HG03064 (cell line): ENCODE measurements around the gene ADD2.
"Not testable (repeated sequence)": the region's sequence is repeated elsewhere in the genome, so short reads cannot be mapped to it uniquely, and the experiment has no call there.

ENCODE experiments used
- ATAC-seq: cut with Tn5 transposase; IDR thresholded peaks from one replicate; pipeline ENCODE4 v1.9.1; 2021; ENCODE audit warnings: low read depth; ENCODE audit not compliant: unreplicated experiment

ADD2 gene

DNA sequence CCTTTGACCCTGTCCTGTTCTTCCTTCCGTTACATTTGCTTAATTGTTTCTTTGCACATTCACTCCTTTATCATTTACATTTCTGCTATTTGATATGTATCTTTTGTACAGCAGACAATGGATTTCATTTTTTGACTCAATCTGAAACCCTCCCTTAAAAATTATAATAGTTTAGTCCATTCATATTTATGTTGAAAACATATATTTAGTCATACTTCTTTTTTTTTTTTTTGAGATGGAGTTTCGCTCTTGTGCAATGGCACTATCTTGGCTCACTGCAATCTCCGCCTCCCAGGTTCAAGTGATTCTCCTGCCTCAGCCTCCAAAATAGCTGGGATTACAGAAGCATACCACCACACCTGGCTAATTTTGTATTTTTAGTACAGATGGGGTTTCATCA, 119.0 kb downstream of the ADD2 start:
- no peak for ATAC-seq

DNA sequence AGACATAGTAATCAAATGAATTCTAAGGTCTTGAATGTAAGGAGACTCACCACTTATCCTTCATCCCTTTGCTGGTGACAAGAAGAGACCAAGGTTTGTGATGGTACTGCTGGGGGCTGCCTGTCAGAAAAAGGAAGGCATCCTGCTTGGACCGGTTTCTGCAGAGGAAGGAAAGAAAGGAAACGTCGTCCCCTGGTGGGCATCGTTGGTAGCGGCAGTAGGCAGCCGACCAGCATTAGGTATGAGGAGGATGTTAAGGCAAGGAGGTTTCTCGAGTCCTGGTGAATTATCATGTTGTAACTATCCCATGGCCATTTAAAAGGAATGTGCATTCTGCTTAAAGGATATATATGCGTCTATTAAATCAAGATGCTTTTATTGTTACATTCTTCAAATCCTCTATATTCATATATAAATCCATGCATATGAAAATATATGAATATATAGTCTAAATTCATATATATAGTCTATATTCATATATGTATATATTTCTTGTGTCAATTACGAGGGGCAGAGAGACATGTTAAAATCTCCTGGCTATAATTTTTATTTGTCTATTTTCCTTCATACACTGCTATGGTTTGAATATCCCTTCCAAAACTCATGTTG, 120.0 kb downstream of the ADD2 start:
- ATAC-seq: no peak

DNA sequence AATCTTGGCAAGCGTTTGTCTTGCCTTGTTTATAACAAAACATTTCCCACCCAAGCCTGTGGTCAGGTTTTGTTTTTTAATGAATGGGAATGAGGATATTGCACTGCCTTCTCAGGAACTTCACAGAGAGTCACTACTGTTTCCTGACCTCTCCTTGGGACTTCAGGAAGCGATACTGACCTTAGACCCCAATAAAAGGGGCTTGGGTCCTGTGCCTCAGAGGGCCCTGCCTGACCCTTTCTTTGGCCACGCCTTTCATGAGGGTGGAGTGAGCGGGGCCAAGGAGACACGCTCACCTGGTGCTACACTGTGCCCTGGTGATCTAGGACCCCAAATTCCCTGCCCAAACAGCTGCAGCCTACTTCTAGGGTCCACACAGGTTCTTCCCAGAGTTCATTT, 121.6 kb downstream of the ADD2 start:
- ATAC-seq: no peak

DNA sequence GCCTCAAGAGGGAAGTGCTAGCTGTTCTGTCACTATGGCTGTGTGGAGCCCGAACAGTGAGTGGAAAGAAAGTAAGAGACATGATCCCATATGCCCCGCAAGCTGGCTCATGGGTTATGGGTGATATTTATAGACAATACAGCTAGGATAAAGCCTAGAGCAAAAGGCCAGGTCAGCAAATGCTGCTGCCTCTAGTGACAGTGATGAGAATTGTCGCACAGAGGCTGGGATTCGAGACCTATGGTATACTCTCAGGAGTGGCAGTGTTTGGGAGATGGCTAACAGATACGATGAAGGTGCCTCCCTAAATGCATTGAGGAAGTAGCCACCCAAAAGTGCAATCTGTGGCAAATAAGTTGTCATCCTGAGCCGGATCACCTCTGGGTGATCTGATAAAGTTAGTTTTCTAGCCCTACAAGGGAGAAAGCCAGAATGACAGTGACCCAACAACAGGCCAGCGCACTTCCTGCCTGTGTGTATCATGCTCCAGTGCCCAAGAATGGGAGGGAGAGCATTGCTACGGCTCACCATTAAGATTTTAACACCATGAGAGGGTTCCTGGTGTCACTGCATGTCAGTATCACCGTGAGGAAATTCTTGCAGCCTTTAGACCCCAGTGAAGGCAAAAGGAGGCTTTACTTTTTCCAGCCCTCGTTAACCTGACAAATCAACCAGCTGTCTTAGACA, 122.1 kb downstream of the ADD2 start:
- ATAC-seq: no peak

DNA sequence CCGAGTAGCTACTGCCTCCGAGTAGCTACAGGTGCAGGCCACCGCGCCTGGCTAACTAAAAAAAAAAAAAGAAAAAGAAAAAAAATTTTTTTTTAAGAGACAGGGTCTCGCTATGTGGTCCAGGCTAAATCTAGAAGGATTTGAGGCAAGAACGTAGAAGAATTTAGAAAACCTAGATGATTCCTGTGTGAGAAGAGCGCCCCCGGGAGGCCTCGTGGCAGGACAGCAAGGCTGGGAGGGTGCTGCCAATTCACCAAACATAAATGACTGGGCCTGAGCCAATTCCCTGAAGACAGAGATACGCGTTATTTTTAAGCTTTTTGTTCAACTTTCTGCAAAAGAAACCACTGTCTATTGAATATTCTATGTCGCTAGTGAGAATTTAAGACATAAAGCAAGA, 124.3 kb downstream of the ADD2 start:
- ATAC-seq: no peak

DNA sequence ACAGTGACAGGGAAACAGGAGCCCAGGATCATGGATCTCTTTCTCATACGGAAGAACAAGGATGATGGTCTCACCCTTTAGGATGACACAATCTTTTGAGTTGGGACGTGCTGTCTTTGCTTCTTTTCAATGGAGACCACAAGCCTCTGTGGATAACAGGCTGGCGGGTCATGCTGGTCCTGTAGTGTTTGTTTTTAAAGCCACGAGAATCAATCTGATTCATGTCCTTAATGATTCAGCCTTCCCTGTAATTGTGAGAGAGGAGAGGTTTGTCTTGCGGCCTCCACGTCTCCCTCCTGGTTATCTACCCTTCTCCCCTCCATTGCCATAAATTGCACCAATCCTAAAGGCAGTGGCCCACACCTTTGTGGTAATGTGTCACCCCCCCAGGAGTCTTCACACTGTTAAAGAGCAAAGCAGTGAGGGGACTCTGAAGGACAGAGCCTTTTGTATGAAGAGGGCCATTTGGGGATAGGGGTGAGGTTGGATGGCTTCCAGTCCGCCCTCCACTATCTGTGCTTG, 126.7 kb downstream of the ADD2 start:
- no peak for ATAC-seq

DNA sequence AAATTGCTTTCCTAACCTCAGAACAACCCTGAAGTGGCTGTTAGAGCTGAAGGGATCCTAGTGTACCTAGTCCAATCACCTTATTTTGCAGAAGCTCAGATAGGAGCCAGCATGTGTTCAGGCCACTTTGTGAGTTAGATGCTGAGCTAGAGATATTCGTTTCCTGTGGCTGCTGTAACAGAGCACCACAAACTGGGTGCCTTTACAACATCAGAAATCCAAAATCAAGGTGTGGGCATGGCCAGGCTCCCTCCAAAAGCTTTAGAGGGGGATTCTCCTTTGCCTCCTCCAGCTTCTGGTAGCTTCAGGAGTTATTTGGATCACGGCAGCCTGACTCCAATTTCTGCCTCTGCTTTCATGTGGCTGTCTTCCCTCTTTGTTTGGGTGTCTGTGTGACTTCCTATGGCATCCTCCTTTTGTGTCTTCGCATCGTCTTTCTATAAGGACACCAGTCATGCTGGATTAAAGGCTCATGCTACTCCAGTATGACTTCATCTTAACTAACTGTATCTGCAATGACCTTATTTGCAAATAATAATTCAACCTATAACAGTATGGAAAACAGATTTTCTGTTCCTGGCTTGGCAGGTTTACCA, 128.1 kb downstream of the ADD2 start:
- ATAC-seq: no peak

DNA sequence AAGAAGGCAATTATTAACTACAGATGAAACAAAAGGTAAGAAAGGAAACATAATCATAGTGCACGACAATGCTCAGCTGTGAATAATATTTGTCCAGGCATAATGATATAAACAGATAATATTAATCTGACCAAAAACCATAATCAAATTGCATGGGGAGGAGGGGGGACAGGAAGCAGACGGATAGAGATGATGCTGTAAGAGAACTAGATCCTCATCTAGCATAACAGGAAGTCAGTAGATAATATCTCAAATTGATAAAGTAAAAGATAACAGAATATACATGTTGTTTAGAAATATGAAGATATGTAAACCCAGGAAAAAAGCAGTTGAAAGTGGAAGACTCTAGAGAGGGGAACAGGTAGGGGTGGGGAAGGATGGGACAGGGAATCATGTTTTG, 129.4 kb downstream of the ADD2 start:
- ATAC-seq: no peak

DNA sequence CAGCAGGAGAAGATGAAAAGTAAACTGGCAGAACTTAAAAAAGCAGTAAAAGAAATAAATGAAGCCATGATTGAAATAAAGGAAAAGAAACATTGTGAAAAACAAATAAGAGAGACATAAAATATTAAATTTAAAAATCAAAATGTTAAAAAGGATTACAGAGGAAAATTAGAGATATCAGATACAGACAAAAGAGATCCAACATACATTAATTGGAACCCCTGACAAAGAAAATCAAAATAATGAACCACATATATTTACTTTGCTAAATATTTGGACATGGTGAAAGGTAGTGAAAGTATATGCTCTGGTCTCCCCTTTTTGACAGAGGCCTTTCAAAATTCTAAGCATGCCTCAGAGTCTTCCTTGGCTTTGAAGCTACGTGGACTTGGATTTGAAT, 134.5 kb downstream of the ADD2 start:
- no peak for ATAC-seq

DNA sequence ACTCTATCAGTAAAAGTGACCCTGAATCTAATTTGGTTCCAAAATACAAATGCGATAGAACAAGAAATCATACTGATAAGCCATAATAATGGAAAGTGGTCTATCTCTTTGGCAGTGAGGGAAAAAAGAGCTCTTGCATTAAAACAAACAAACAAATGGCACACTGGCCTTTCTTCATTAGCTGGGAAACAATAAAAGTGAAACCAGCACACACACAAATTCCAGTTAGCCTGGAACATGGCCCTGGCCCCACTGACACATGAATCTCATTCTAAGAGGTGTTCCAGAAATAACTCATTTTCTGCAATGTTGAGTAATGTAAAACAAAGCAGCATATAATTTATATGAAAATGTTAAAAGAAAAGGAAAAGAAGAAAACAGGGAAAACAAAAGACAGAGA, 135.0 kb downstream of the ADD2 start:
- ATAC-seq: no peak

DNA sequence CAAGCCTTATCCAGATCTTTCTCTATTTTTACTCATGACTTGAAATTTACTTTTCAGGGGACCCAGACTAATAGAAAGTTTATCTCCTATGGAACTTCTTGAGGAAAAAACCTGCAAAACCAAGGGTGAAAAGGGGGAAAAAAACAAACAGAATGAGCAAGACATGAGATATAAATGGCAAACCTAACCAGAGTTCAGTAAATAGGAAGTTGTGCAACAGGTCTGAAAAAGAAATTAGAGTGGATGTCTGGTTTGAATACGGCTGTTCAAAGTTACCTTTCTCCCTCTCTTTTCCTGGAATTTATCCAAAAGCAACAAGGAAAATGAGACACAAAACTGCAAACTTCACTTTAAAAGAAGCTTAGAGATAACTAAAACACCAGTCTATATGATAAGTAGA, 135.6 kb downstream of the ADD2 start:
- ATAC-seq: no peak

DNA sequence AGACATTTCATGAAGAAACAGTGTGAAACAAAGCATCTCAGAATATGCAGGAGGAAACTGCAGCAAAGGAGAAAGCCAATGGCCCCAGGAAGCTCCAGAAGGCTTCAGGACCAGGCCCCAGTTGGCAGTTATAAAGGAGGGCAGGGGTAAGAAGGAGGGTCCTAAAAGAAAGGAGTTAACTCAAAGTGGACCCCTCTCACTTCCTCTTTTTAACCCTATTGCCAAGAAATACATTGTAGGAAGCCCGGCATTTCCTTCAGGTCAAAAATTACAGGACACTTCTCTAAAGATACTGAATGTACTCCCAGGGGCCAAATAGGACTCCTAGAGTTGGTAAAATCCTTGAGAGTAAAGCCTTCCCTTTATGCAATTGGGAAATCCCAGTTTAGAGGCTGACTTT, 137.2 kb downstream of the ADD2 start:
- ATAC-seq: no peak

DNA sequence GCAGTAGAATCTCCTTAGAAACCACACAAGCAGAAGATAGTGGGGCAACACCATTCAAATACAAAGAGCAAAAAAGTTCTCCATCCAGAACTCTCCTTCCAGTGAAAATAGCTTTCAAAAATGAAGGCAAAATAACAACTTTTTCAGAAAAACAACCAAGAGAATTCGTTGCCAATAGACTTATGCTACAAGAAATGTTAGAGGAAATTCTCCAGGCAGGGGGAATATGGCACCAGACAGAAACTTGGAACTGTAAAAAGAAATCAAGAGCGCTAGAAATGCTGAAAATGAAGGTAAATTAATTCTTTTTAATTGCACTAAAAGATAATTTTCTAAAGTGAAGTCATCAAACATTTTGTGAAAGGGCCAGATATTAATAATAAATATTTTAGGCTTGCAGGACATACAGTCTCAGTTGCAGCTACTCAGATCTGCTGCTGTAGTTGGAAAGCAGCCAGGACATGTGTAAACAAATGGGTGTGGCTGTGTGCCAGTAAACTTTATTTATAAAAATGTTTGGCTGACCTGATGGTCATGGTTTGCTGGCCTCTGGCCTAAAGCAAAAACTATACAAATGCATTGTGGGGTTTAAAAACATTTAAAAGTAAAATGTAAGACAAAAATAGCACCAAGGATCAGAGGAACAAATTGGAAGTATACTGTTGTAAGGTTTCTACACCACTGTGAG, 140.6 kb downstream of the ADD2 start:
- no peak for ATAC-seq

DNA sequence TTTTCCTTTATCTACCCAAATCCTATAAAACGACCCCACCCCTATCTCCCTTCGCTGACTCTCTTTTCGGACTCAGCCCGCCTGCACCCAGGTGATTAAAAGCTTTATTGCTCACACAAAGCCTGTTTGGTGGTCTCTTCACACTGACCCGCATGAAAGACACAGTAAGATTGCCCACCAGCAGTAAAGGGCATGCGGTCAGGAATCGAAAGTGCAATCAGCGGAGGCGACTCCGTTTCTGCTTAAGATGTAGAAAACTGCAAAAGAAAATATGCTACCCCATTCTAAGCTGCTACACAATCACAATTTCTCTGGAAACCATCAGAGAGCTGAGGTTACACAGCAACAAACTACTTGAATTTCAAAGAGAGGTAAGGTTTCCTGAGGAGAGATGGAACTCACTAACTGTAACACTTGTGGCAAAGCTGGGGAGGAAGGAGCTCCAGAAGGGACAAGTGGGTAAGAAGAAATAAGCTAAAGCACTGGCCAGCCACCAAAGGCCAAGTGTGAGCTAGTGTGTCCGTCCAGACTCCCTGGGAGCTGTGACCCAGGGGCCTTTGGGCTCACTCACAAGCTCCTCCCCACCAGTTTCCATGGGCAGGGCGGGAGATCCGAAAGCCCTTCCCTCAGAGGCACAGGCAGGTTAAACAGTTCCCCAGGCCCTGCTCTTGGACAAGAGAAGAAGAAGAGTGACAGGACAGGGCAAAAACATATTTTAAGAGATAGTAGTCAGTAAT, 141.6 kb downstream of the ADD2 start:
- ATAC-seq: no peak

DNA sequence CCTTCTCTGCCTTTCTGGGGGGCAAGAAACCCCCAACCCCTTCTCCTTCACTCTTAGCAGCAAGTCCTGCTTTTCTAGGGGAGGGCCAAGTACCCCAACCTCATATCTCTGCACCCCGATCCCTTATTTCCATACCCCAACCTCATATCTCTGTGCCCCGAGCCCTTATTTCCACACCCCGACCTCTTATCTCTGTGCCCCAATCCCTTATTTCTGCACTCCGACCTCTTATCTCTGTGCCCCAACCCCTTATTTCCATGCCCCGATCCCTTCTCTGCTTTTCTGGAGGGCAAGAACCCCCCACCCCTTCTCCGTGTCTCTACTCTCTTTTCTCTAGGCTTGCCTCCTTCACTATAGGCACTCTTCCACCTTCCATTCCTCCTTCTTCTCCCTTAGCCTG, 146.5 kb downstream of the ADD2 start:
- not testable (repeated sequence) for ATAC-seq

DNA sequence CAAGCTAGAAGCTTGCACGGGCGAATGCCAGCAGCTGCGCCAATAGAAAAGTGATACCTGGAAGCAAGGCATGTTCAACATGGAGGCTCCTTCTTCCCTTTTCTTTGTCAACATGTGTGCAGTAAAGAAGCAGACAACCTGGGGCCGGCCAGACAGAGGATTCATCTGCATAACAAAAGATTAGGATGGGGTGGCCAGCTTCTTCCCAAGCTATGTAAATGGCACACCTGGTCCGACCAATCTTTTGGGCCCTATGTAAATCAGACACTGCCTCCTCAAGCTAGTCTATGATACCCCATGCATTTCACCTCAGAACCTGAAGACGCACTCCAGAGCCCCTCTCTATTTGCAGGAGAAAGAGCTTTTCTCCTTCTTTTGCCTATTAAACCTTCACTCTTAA, 148.0 kb downstream of the ADD2 start:
- ATAC-seq: no peak

DNA sequence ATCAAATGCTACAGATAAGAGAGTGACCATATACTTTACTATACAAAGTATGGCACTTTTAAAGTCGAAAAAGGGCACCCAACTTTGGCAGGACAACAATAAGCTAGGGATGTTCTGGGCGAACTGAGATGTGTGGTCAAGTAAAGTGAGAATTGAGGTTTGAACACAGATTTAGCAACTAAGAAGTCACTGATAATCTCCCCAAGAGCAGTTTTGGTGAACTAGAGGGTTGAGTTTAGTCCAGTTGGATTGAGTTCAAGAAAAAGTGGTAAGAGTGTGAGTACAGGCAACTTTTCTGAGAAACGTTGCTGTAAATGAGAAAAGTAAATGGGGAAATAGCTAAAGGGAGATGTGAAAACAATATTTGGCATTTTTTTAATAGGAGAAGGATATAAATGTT, 148.8 kb downstream of the ADD2 start:
- ATAC-seq: no peak

DNA sequence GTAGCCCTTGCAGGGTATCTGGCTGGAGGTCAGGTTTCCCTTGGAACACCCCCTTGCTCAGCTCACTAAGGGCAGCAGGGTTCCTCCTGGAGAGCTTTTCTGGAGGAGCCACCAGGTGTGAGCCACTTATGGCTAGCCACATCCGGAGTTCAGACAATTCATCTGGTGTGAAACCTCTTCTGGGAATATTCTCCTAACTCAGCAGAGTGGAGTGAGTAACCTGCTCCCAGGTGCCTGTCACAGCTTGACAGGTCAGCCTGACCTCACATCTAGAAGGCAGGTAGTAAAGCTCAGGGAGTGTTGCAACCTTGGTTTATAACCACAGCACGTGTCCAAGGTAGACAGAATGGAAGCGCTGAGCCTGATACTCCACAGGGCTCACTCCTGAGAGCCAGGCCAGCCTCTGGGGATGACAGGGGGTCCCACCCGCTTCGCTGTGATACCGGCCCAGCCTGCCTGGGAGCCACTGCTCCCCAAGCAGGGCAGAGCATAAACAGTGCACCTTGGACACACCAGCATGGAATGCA, 151.8 kb downstream of the ADD2 start:
- no peak for ATAC-seq

DNA sequence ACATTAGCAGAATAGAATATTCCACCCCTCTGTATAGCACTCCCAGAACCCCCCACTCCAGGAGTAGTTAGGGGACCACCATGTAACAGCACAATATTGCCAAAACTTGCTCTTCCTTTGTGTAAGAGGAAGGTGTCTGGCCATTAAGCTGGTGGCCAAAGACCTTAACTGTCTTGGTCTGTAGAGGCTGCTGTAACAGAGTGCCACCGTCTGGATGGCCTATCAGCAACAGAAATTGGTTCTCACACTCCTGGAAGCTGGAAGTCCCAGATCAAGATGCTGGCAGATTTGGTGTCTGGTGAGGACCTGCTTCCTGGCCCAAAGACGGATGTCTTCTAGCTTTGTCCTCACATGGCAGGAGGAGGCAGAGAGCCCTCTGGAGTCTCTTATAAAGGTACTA, 152.8 kb downstream of the ADD2 start:
- no peak for ATAC-seq

DNA sequence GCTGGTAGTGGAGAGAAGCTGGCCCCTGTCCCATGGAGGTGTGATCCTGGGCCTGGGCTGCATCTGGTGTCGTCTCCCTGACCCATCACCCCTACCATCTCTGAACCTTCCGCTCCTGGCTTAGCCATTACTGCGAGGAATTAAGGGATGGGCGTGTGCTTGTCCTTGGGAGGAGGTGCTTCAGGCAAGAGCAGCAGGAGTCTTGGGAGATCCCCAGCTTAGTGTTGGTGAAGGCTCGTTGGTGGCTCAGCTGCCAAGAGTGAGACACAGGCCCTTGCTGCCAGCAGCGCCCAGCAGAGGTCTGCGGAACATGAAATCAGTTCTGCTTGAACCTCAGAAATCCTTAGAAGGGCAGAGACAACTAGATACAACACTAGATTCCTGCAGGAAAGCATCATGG, 154.5 kb downstream of the ADD2 start:
- ATAC-seq: no peak

DNA sequence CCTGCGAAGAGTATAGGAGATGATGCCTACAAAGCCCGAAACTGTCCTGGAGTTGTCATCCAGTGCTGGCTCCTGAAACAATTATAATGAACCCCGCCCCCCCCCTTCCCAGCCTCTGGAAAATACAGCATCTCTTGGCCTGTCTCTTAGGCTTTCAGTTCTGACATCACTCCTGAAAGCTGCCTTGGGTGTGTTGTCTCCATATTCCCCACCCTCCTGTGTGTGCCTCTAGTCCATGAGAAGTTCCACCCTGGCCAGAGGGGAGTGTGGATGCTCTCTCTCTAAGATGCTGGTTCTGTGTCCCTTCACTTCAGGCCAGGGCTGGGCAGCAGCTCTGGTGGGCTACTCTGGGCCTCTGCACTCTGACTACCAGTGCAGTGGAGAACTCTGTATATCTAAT, 155.4 kb downstream of the ADD2 start:
- no peak for ATAC-seq
